NCI-H1417 (cell line): ENCODE results near the gene TAF1.
"Not testable (repeated sequence)": the region's sequence is repeated elsewhere in the genome, so short reads cannot be mapped to it uniquely, and the experiment has no call there.

Experiments used
- DNase-seq, 3 experiments: peaks; one replicate each; lab custom pipeline; 2025; lab: John Stamatoyannopoulos, UW

Gene TAF1

GRCh38 chrX:71510161-71510560 lies 144.0 kb downstream of the TAF1 start:
- no peak for DNase-seq

- not testable (repeated sequence) for DNase-seq
These were observed 147.6 kb downstream of the TAF1 start for GRCh38 chrX:71513731-71514130.

GRCh38 chrX:71514367-71515037 lies 148.3 kb downstream of the TAF1 start:
- no peak for DNase-seq

- DNase-seq, result no peak
These were observed 148.9 kb downstream of the TAF1 start for GRCh38 chrX:71515038-71515396.
